Activated CD4-positive, alpha-beta T cell treated with anti-CD3 and anti-CD28 coated beads for 24 hours (primary cell): ENCODE data around the gene PRKACG.
A peak's percentile ranks its signal among the peaks of the same experiment; 100 is the strongest.
"Not testable (repeated sequence)": the region's sequence is repeated elsewhere in the genome, so short reads cannot be mapped to it uniquely, and the experiment has no call there.

Experiments
- DNase-seq, 2 donors: peaks; one replicate each; pipeline ENCODE4 v3.0.0-alpha.2; 2020; ENCODE audit warnings: low read depth in 2 of 2

The PRKACG gene

GRCh38 chr9:69014013-69014412 lies at the start of gene PRKACG:
TSS of gene PRKACG (minus strand) at chr9:69014113. CDS start at chr9:69014092, 21 bp downstream.
- DNase-seq, result no peak

GRCh38 chr9:69062195-69062594 lies 48.3 kb upstream of the PRKACG start:
- no peak for DNase-seq

GRCh38 chr9:69060766-69061165 lies 46.9 kb upstream of the PRKACG start:
- no peak for DNase-seq

- no peak for DNase-seq
Observed at GRCh38 chr9:69058101-69058500, 44.2 kb upstream of the PRKACG start.

GRCh38 chr9:69056191-69056815 lies 42.4 kb upstream of the PRKACG start:
- DNase-seq, result no peak

- DNase-seq, result no peak
Observed at GRCh38 chr9:69054989-69055388, 41.1 kb upstream of the PRKACG start.

GRCh38 chr9:69050936-69051335 lies 37.0 kb upstream of the PRKACG start:
- not testable (repeated sequence) for DNase-seq

GRCh38 chr9:69049094-69049493 lies 35.2 kb upstream of the PRKACG start:
- DNase-seq, result no peak

GRCh38 chr9:69047371-69047770 lies 33.5 kb upstream of the PRKACG start:
- no peak for DNase-seq

- DNase-seq, result no peak
Observed at GRCh38 chr9:69046723-69047122, 32.8 kb upstream of the PRKACG start.

- DNase-seq, result no peak
Observed at GRCh38 chr9:69045821-69046220, 31.9 kb upstream of the PRKACG start.

- no peak for DNase-seq
Observed at GRCh38 chr9:69044240-69045219, 30.6 kb upstream of the PRKACG start.

- DNase-seq, result no peak
Observed at GRCh38 chr9:69040646-69041045, 26.7 kb upstream of the PRKACG start.

- DNase-seq, result no peak
Observed at GRCh38 chr9:69036799-69037198, 22.9 kb upstream of the PRKACG start.

- no peak for DNase-seq
Observed at GRCh38 chr9:69036309-69036708, 22.4 kb upstream of the PRKACG start.

GRCh38 chr9:69035438-69036308 lies 21.8 kb upstream of the PRKACG start, which contains the start of gene FXN:
TSS of gene FXN (plus strand) at chr9:69035752. CDS start at chr9:69035783, 31 bp downstream.
- peak; percentile 73 to 80 for DNase-seq

- no peak for DNase-seq
Observed at GRCh38 chr9:69034071-69034470, 20.2 kb upstream of the PRKACG start.

- no peak for DNase-seq
Observed at GRCh38 chr9:69030851-69031645, 17.1 kb upstream of the PRKACG start.

GRCh38 chr9:69029535-69029934 lies 15.6 kb upstream of the PRKACG start:
- DNase-seq, result no peak

- DNase-seq, result no peak
Observed at GRCh38 chr9:69028754-69029153, 14.8 kb upstream of the PRKACG start.
